Neural progenitor cell (in vitro differentiated cells): ENCODE results near the gene WDR64. TPM values are rescaled to one million over a fixed set of nuclear protein-coding genes. Genes with fewer than 3 reads are reported as not detected.

ENCODE experiments used
- DNase-seq: peaks from one replicate; pipeline ENCODE4 v3.0.0-alpha.2; 2016; ENCODE audit warnings: low spot score
- H2AFZ ChIP-seq: fragments of 200-600 bp; sonication (generic); replicated peaks from 2 replicates; pipeline ENCODE4 v1.6.1; 2016; ENCODE audit warnings: antibody characterized with exemption
- H3F3A ChIP-seq: fragments of 200-600 bp; sonication (generic); 2 replicates; pipeline ENCODE4 v1.6.1; 2016; ENCODE audit warnings: antibody characterized with exemption, low read depth
- H3K27ac ChIP-seq: fragments of 200-600 bp; sonication (generic); 2 replicates; pipeline ENCODE4 v1.5.1; 2016; ENCODE audit warnings: mild to moderate bottlenecking
- H3K27me3 ChIP-seq: fragments of 200-600 bp; sonication (generic); 2 replicates; pipeline ENCODE4 v1.6.1; 2016; ENCODE audit warnings: mild to moderate bottlenecking, moderate library complexity
- H3K36me3 ChIP-seq: fragments of 200-600 bp; sonication (generic); 2 replicates; pipeline ENCODE4 v1.5.1; 2016
- H3K4me1 ChIP-seq: fragments of 200-600 bp; sonication (generic); 2 replicates; pipeline ENCODE4 v1.6.1; 2016; ENCODE audit warnings: mixed run types
- H3K4me2 ChIP-seq: fragments of 200-600 bp; sonication (generic); 2 replicates; pipeline ENCODE4 v1.6.1; 2016
- H3K4me3 ChIP-seq: fragments of 200-600 bp; sonication (generic); 2 replicates; pipeline ENCODE4 v1.5.1; 2016
- H3K79me2 ChIP-seq: fragments of 200-600 bp; sonication (generic); 2 replicates; pipeline ENCODE4 v1.6.1; 2016; ENCODE audit warnings: low read depth
- H3K9ac ChIP-seq: fragments of 200-600 bp; sonication (generic); 2 replicates; pipeline ENCODE4 v1.6.1; 2016
- H3K9me3 ChIP-seq: fragments of 200-600 bp; sonication (generic); 2 replicates; pipeline ENCODE4 v1.5.1; 2016; ENCODE audit warnings: low read depth
- H4K20me1 ChIP-seq: fragments of 200-600 bp; sonication (generic); 2 replicates; pipeline ENCODE4 v1.6.1; 2016; ENCODE audit warnings: low read depth
- H3K27ac Mint-ChIP-seq: 3 replicates; pipeline ENCODE4 v1.8.0; 2021; ENCODE audit warnings: mixed read lengths
- H3K27me3 Mint-ChIP-seq: 2 replicates; pipeline ENCODE4 v1.8.0; 2022; ENCODE audit warnings: low read depth, mild to moderate bottlenecking, inconsistent platforms, moderate library complexity, mixed read lengths; ENCODE audit not compliant: insufficient read depth
- H3K36me3 Mint-ChIP-seq: 3 replicates; pipeline ENCODE4 v1.8.0; 2021; ENCODE audit warnings: mixed read lengths
- H3K4me1 Mint-ChIP-seq: 3 replicates; pipeline ENCODE4 v1.8.0; 2021; ENCODE audit warnings: mixed read lengths
- H3K4me3 Mint-ChIP-seq: 3 replicates; pipeline ENCODE4 v1.8.0; 2021; ENCODE audit warnings: mild to moderate bottlenecking, moderate library complexity, mixed read lengths
- H3K9me3 Mint-ChIP-seq: 3 replicates; pipeline ENCODE4 v1.8.0; 2020; ENCODE audit warnings: mixed read lengths
- CTCF ChIP-seq: fragments of 200-600 bp; sonication (generic); IDR thresholded peaks from 2 replicates; pipeline ENCODE4 v1.5.1; 2017; ENCODE audit warnings: antibody characterized with exemption, mild to moderate bottlenecking
- EZH2 ChIP-seq: fragments of 200-600 bp; sonication (generic); IDR thresholded peaks from 2 replicates; pipeline ENCODE4 v1.6.1; 2017; ENCODE audit warnings: antibody characterized with exemption, mild to moderate bottlenecking, moderate library complexity
- EZH2phosphoT487 ChIP-seq: fragments of 200-600 bp; sonication (generic); IDR thresholded peaks from 2 replicates; pipeline ENCODE4 v1.6.1; 2017; ENCODE audit warnings: antibody characterized with exemption
- total RNA-seq: library from RNA; depleted of rRNA; stranded (reverse); fragments of >200 nt; gene quantifications from 2 replicates; pipeline ENCODE4 v1.2.3, GENCODE V29; 2015; ENCODE audit warnings: low replicate concordance

The WDR64 gene
- total RNA-seq, 1 donor from 2014 or later, result not detected

- TF ChIP-seq EZH2, result no peak
- no peak for TF ChIP-seq EZH2phosphoT487
- TF ChIP-seq CTCF, result no peak
- Mint-ChIP-seq H3K27me3 (no peaks in the 10 kb centered on the region), H3K4me1 (peaks cover 2% of the 10 kb centered on the region), H3K27ac (no peak overlapping the region), H3K4me3 (no peak overlapping the region), H3K36me3 (no peaks in the 10 kb centered on the region), H3K9me3 (no peaks in the 10 kb centered on the region)
- Histone ChIP-seq H3K4me3 (no peak overlapping the region), H3K9ac (no peak overlapping the region), H4K20me1 (no peaks in the 10 kb centered on the region), H3K79me2 (no peaks in the 10 kb centered on the region), H3K9me3 (no peaks in the 10 kb centered on the region), H3K4me1 (no peaks in the 10 kb centered on the region), H3K27me3 (no peaks in the 10 kb centered on the region), H3K36me3 (no peaks in the 10 kb centered on the region), H3K4me2 (no peak overlapping the region), H2AFZ (no peak overlapping the region), H3F3A (no peaks in the 10 kb centered on the region), H3K27ac (no peak overlapping the region)
- DNase-seq, result no peak
Measured at GRCh38 chr1:241813768-241814320, 161.8 kb downstream of the WDR64 start.

- H3K27me3 ChIP-seq, result no peaks in the 10 kb centered on the region
- no peaks in the 10 kb centered on the region for H3K4me1 ChIP-seq
- no peak overlapping the region for H3K27ac ChIP-seq
- no peak overlapping the region for H3K4me2 ChIP-seq
- no peaks in the 10 kb centered on the region for H3K9me3 ChIP-seq
- no peaks in the 10 kb centered on the region for H4K20me1 ChIP-seq
- Mint-ChIP-seq H3K27me3 (no peaks in the 10 kb centered on the region), H3K4me1 (peaks cover 2% of the 10 kb centered on the region), H3K36me3 (no peaks in the 10 kb centered on the region), H3K4me3 (no peak overlapping the region), H3K9me3 (no peaks in the 10 kb centered on the region), H3K27ac (no peak overlapping the region)
- DNase-seq, result no peak
- no peak for TF ChIP-seq EZH2
- no peak for TF ChIP-seq CTCF
- no peak for TF ChIP-seq EZH2phosphoT487
- no peak overlapping the region for H3K4me3 ChIP-seq
- H3K9ac ChIP-seq, result no peak overlapping the region
- no peaks in the 10 kb centered on the region for H3K79me2 ChIP-seq
- H3K36me3 ChIP-seq, result no peaks in the 10 kb centered on the region
- no peak overlapping the region for H2AFZ ChIP-seq
- no peaks in the 10 kb centered on the region for H3F3A ChIP-seq
Measured at GRCh38 chr1:241816008-241816407, 163.9 kb downstream of the WDR64 start.

- no peak overlapping the region for H3K4me2 ChIP-seq
- no peaks in the 10 kb centered on the region for H3K4me1 ChIP-seq
- H2AFZ ChIP-seq, result no peak overlapping the region
- no peaks in the 10 kb centered on the region for H3K9me3 Mint-ChIP-seq
- DNase-seq, result no peak
- H3K9me3 ChIP-seq, result no peaks in the 10 kb centered on the region
- H3K9ac ChIP-seq, result no peak overlapping the region
- no peaks in the 10 kb centered on the region for H3K27me3 ChIP-seq
- no peaks in the 10 kb centered on the region for H3K36me3 Mint-ChIP-seq
- no peaks in the 10 kb centered on the region for H4K20me1 ChIP-seq
- no peak overlapping the region for H3K27ac Mint-ChIP-seq
- no peak overlapping the region for H3K4me3 Mint-ChIP-seq
- H3K27ac ChIP-seq, result no peak overlapping the region
- peaks cover 2% of the 10 kb centered on the region for H3K4me1 Mint-ChIP-seq
- H3K79me2 ChIP-seq, result no peaks in the 10 kb centered on the region
- no peaks in the 10 kb centered on the region for H3K36me3 ChIP-seq
- no peaks in the 10 kb centered on the region for H3F3A ChIP-seq
- TF ChIP-seq CTCF, result no peak
- TF ChIP-seq EZH2, result no peak
- TF ChIP-seq EZH2phosphoT487, result no peak
- H3K27me3 Mint-ChIP-seq, result no peaks in the 10 kb centered on the region
- H3K4me3 ChIP-seq, result no peak overlapping the region
Measured at GRCh38 chr1:241817331-241817792, 165.3 kb downstream of the WDR64 start.
